HL-60 (cell line): ENCODE measurements around the gene POMC.
"Not testable (repeated sequence)": the region's sequence is repeated elsewhere in the genome, so short reads cannot be mapped to it uniquely, and the experiment has no call there.

Experiments used
- DNase-seq, 2 experiments: peaks; one replicate each; pipeline ENCODE4 v3.0.0-alpha.2; 2010 to 2020; ENCODE audit warnings: low read depth in 1 of 2, low spot score in 1 of 2
- H3K27ac ChIP-seq: fragments of 250-450 bp; sonication (Bioruptor Pico); replicated peaks from 2 replicates; pipeline ENCODE4 v1.5.1; 2020; ENCODE audit warnings: mild to moderate bottlenecking, moderate library complexity
- H3K27me3 ChIP-seq: fragments of 250-450 bp; sonication (Bioruptor Pico); 2 replicates; pipeline ENCODE4 v1.5.1; 2021; ENCODE audit warnings: mild to moderate bottlenecking, moderate library complexity; ENCODE audit not compliant: insufficient read depth, poor library complexity, severe bottlenecking
- H3K4me3 ChIP-seq: replicated peaks from 2 replicates; pipeline ENCODE4 v1.5.1; 2011; ENCODE audit warnings: mild to moderate bottlenecking, control low read depth, low read length; ENCODE audit not compliant: insufficient read depth
- CTCF ChIP-seq: IDR thresholded peaks from one replicate; pipeline ENCODE4 v1.5.1; 2011; ENCODE audit warnings: low read length, control low read depth, inconsistent platforms; ENCODE audit not compliant: insufficient read depth
- GABPA ChIP-seq: IDR thresholded peaks from 2 replicates; pipeline ENCODE4 v1.6.1; 2012; ENCODE audit warnings: low read depth
- POLR2AphosphoS5 ChIP-seq: IDR thresholded peaks from 2 replicates; pipeline ENCODE4 v1.6.1; 2012; ENCODE audit warnings: low read depth
- REST ChIP-seq: IDR thresholded peaks from 2 replicates; pipeline ENCODE4 v1.6.1; 2012; ENCODE audit warnings: low read depth; ENCODE audit not compliant: insufficient replicate concordance
- SPI1 ChIP-seq: IDR thresholded peaks from 2 replicates; pipeline ENCODE4 v1.6.1; 2012; ENCODE audit warnings: low read depth, mild to moderate bottlenecking, borderline replicate concordance

POMC gene

DNA sequence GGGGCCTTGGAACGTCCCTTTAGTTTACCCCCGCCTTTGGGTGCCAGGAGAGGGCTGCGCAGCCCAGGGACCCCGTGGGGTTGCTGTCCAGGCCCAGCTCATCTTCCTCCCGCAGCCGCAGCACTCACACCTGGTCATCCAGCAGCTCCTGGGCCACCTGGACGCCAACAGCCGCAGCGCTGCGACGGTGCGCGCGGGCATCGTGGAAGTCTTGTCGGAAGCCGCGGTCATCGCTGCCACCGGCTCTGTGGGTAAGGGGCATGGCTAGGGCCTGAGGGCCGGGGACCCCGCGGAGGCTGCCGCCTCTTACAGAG lies 37.2 kb downstream of the POMC start:
- H3K4me3 ChIP-seq, result no peak overlapping the region
- H3K27ac ChIP-seq, result no peak overlapping the region
- DNase-seq, result no peak
- H3K27me3 ChIP-seq, result peaks cover 45% of the 10 kb centered on the region
- TF ChIP-seq REST, result no peak
- TF ChIP-seq POLR2AphosphoS5, result no peak
- no peak for TF ChIP-seq GABPA
- TF ChIP-seq CTCF, result no peak
- no peak for TF ChIP-seq SPI1

- no peak overlapping the region for H3K4me3 ChIP-seq
- TF ChIP-seq POLR2AphosphoS5, result no peak
- no peak for DNase-seq
- no peak overlapping the region for H3K27ac ChIP-seq
- peaks cover 45% of the 10 kb centered on the region for H3K27me3 ChIP-seq
Measured at GRCh38 chr2:25129901-25130520, 38.4 kb downstream of the POMC start.

DNA sequence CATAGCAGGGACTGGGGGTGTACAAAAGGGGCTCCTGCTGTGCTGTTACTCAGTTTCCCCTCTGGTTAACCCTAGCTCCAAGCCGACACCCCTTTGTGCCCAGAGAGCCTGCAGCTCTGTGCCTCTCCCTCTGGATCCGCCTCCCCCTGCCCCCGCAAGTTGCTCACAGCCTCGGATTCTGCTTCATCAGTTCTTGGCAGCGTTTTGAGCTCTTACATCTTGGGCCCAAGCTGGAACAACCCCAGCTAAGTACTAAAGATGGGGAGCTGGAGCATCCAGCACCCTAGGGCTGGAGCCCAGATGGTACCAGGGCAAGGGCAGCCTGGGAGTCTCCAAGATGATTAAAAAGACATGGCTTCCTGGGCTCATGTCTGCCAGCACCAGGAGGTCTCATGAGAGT lies 40.7 kb downstream of the POMC start:
- DNase-seq, result no peak
- no peak overlapping the region for H3K27ac ChIP-seq
- no peak for TF ChIP-seq CTCF
- TF ChIP-seq POLR2AphosphoS5, result no peak
- no peak for TF ChIP-seq REST
- no peak for TF ChIP-seq SPI1
- TF ChIP-seq GABPA, result no peak
- H3K4me3 ChIP-seq, result no peak overlapping the region
- peaks cover 30% of the 10 kb centered on the region for H3K27me3 ChIP-seq

GRCh38 chr2:25127071-25127470 lies 41.3 kb downstream of the POMC start:
- not testable (repeated sequence) for DNase-seq, H3K27ac ChIP-seq, H3K4me3 ChIP-seq
- peaks cover 24% of the 10 kb centered on the region for H3K27me3 ChIP-seq

GRCh38 chr2:25125976-25126375 lies 42.4 kb downstream of the POMC start:
- no peak for DNase-seq
- H3K27me3 ChIP-seq, result peaks cover 16% of the 10 kb centered on the region
- no peak for TF ChIP-seq REST
- no peak overlapping the region for H3K27ac ChIP-seq
- no peak overlapping the region for H3K4me3 ChIP-seq
